Stromal cell of bone marrow (primary cell): ENCODE results near the gene CAPN7.

ENCODE experiments used
- DNase-seq: peaks from one replicate; pipeline ENCODE4 v3.0.0-alpha.2; 2012; ENCODE audit warnings: low read depth

The CAPN7 gene

GRCh38 chr3:15199493-15200105 is 6.4 kb upstream of the CAPN7 start:
- no peak for DNase-seq

DNA sequence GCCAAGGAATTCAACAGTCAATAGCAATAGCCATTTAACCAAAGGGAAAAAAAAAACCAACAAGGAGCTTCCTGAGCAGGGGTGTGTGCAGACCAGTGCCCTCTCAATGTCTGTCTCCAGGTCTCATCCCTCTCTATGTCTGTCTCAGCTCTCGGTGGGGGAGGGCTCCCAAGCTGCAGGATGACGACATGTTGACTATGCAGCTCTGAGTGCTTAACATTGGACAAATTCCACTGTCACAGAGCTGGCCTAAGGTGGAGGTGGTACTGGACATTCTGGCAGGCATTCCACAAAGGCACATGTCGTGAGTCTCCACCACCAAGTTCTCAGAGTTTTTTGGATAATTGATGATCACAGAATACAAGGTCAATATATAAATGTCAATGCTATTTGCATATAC is 2.0 kb upstream of the CAPN7 start:
- DNase-seq, result no peak

DNA sequence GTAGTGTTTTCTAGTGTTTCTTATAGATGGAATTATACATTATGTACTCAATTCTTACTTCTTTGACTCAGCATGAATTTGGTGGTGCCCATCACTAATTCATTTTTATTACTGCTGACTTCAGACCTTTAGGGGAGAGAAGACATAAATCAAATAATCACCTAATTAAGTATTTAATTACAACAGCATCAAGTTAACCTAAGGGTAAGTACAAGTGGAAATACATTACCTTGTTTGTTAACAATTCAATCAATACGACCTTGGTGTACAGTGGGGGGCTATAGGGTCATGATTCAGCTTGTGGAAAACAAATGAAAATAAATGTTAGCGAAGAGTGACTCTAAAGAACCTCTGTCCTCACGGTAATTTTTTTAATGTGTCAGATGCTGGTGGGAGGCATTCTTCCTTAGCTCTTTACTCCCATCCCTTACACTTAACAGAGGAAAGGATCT is 538 bp upstream of the CAPN7 start:
- DNase-seq, result no peak

GRCh38 chr3:15206662-15207576 is 873 bp downstream of the CAPN7 start:
- no peak for DNase-seq

- DNase-seq, result no peak
These were observed 1.9 kb downstream of the CAPN7 start for GRCh38 chr3:15207836-15208504.

DNA sequence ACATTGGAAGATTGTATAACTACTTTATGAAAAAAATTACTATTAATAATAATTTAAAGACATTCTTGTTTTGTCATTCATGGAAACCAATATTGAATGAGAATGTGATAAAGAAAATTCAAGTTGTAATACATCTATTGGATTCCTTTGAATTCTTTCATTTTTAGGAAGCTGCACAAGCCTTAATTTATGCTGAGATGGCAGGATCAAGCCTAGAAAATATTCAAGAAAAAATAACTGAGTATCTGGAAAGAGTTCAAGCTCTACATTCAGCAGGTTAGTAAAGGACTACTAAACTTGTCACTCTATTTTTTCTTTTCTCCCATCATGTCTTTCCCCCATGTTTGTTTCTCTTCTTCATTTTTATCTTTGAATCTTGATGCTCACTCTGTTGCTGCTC is 5.9 kb downstream of the CAPN7 start:
- DNase-seq, result no peak

DNA sequence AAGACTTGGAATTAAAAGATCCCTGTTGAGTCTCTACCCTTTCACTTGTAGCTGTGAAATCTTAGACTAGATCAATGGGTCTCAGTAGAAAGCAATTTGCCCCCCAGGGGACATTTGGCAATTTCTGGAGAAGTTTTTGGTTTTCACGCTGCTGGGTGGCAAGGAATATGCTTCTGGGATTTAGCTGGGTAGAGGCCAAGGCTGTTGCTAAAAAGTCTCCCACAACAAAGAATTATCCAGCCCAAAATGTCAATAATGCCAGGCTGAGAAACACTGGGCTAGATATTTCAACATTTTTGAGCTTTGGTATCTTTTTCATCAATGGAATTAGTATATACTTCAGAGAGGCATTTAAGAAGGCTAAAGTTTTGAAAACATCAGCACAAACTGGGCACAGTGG is 8.7 kb downstream of the CAPN7 start:
- no peak for DNase-seq

- peak; percentile 29 for DNase-seq
These were observed 9.9 kb downstream of the CAPN7 start for GRCh38 chr3:15215996-15216395.

DNA sequence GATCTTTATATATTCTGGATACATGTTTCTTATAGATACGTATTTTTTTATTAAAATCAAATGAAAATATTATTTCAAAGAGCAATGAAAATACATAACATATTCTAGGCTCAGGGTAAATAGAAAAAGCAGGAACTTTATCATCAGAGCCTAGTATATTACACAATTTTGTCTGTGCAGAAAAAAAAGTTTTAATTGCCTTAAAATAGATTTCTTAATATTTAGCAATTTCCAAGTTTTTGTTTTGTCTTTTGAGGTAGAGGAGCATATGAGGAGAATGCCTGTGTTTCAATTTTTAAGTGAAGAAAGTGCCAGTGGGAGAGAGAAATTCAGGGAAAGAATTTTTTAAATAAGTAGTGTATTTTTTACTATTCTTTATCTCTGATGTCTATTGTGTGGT is 10.5 kb downstream of the CAPN7 start:
- no peak for DNase-seq

DNA sequence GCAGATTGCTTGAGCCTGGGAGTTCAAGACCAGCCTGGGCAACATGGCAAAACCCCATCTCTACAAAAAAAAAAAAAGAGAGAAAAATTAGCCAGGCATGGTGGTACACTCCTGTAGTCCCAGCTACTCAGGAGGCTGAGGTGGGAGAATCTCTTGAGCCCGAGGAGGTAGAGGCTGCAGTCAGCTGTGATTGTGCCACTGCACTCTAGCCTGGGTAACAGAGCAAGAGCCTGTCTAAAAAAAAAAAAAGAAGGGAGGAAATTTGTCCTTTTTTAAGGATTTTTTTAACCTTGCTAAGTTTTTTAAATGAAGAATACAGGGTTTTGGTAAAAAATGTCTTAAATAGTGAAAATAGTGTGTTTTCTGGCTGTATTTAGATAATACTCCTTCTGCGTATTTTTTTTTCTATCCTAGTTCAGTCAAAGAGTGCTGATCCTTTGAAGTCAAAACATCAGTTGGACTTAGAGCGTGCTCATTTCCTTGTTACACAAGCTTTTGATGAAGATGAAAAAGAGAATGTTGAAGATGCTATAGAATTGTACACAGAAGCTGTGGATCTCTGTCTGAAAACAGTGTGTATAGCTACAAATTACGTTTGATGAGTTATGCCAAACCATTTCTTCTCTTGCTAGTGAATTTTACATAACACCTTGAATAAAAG is 11.1 kb downstream of the CAPN7 start:
- DNase-seq, result no peak

GRCh38 chr3:15217841-15218267 is 11.8 kb downstream of the CAPN7 start:
- DNase-seq, result no peak

DNA sequence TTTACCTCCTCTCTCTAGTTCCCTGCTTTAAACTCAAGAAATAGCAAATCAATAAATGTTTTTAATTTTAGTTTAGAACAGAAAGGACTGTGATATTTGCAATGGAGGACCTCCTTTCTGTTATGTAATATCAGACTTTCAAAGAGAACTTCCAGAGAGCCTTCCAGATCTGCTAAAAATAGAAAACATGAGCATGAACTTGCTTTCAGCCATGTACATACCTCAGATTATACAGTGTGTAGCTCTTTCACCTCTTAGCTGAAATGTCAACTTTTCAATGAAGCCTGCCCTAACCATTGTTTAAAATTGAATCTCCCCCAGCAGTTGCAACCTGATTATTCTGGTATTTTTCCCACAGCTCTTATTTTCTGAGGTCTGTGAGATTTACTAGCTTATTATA is 12.6 kb downstream of the CAPN7 start:
- DNase-seq, result no peak

GRCh38 chr3:15220056-15220455 is 14.0 kb downstream of the CAPN7 start:
- DNase-seq, result no peak

DNA sequence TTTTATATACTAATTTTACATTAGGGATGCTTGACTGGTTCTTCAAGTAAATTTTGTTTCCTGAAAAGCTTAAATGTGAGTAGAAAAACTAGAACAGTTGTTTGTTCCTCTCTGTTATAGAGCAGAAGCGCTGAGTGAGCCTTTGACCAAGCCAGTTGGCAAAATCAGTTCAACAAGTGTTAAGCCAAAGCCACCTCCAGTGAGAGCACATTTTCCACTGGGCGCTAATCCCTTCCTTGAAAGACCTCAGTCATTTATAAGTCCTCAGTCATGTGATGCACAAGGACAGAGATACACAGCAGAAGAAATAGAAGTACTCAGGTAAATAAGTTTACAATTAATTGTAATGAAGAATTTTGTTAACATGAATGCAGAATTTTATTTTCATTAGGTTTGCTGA is 14.6 kb downstream of the CAPN7 start:
- DNase-seq, result no peak

DNA sequence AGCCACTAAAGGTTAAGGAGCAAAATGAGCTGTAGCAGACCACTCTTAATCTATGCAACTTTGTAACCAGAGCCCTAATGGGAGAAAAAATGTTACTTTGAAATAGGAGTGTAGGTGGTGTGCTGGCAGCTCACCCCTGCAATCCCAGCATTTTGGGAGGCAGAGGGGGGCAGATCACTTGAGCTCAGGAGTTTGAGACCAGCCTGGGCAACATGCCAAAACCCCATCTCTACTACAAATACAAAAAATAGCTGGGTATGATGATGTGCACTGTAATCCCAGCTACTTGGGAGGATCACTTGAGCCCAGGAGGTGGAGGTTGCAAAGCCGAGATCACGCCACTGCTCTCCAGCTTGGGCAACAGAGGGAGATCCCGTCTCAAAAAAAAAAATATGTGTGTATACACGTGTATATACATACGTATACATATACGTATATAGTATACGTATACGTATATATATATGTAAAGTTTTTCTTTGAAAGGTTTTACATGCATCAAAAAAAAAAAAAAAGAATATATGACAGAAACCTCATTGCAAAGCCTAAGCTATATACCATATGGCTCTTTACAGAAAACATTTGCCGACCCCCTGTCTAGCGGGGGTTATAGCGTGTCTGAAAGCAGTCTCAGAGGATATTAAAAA is 15.7 kb downstream of the CAPN7 start:
- no peak for DNase-seq

GRCh38 chr3:15223685-15224572 is 17.9 kb downstream of the CAPN7 start:
- no peak for DNase-seq

GRCh38 chr3:15228147-15228546 is 22.1 kb downstream of the CAPN7 start:
- no peak for DNase-seq

- DNase-seq, result no peak
These were observed 23.2 kb downstream of the CAPN7 start for GRCh38 chr3:15229262-15229661.

GRCh38 chr3:15241341-15241740 is 35.3 kb downstream of the CAPN7 start:
- peak; percentile 5 for DNase-seq

GRCh38 chr3:15243822-15244482 is 37.9 kb downstream of the CAPN7 start:
- DNase-seq, result no peak
